HG02642 (cell line): ENCODE results near the gene SYCE3.
"Not testable (repeated sequence)": the region's sequence is repeated elsewhere in the genome, so short reads cannot be mapped to it uniquely, and the experiment has no call there.

Experiments used
- ATAC-seq: cut with Tn5 transposase; IDR thresholded peaks from one replicate; pipeline ENCODE4 v1.9.1; 2021; ENCODE audit warnings: mild to moderate bottlenecking; ENCODE audit not compliant: unreplicated experiment, poor library complexity

SYCE3 gene

DNA sequence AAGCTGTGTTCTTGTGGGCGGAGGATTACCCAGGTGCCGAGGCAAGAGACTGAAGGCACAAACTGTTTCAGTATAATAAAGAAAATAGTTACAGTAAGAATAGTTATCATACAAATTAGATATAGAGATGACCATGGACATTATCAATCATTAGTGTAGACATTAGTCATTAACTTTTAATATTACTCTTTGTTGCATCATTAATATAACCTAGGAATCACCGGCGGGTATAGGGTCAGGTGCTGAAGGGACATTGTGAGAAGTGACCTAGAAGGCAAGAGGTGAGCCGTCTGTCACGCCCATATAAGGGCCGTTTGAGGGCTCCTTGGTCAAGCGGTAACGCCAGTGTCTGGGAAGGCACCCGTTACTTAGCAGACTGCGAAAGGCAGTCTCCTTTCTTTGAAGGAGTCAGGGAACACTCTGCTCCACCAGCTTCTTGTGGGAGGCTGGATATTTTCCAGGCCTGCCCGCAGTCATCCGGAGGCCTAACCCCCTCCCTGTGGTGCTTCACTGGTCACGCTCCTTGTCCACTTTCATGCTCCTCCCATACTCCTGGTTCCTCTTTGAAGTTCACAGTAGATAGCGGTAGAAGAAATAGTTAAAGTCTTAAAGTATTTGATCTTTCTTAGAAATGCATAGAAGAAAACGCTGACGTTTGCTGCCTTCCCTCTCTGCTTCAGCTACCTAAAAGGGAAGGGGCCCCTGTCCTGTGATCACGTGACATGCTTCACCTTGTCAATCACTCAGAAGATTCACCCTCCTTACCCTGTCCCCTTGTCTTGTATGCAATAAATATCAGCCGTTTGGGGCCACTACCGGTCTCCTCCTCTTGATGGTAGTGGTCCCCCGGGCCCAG is 28.6 kb downstream of the SYCE3 start:
- not testable (repeated sequence) for ATAC-seq

DNA sequence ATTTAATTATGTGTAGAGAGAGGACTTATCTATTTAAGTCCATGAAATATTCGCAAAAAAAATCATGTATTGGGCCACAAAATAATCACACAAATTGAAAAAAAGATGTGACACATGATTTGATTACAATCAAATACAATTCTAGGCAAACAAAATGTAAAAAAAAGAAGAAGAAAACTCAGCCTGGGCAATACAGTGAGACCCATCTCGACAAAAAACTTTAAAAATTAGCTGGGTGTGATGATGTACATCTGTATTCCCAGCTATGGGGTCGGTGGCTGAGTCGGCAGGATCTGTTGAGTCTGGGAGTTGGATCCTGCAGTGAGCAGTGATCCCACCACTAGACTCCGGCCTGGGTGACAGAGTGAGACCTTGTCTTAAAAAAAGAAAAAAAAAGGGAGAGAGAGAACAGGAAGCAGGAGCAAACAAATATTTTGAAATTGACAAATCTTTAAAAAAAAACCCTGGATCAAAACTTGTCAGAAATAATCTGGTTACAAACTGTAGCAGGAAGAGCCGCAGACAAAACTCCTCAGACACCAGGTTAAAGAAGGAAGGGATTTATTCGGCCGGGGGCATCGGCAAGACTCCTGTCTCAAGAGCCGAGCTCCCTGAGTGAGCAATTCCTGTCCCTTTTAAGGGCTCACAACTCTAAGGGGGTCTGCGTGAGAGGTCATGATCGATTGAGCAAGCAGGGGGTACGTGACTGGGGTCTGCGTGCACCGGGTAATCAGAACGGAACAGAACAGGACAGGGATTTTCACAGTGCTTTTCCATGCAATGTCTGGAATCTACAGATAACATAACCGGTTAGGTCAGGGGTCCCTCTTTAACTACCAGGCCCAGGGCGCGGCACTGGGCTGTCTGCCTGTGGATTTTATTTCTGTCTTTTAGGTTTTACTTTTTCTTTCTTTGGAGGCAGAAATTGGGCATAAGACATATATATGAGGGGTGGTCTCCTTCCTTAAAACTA is 29.6 kb downstream of the SYCE3 start:
- no peak for ATAC-seq

DNA sequence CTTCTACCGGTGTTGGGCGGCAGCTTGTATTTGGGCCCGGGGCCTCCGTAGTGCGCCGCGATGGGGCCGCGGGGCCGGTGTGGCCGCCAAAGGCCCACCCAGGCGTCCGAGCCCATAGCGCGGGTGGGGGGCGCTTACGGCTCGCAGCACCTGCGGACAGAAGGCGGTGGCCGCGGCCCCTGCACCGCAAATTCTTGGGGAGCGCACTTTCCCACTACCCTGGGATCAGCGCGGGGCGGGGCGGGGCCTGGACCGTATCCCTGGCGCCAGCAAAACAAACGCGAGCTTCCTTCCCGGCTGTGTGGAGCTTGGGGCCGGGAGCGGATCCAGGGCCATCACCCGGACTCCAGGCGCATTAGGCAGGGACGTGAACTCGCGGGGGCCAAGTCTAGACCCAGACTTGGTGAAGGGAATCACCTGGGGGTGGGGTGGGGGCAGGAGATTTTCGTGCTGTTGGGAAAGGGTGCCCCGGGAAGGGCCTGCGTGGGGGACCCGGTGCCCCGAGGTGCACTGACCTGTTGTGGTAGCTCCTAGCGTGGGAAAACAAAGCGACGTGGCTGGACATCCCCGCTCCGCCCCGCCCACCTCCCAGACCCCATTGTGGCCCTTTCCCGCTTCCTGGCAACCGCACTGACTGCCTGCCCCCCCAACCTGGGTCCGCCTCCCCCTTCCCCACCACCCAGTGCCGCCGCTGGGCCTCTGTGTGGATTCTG is 30.6 kb downstream of the SYCE3 start:
- ATAC-seq = no peak

DNA sequence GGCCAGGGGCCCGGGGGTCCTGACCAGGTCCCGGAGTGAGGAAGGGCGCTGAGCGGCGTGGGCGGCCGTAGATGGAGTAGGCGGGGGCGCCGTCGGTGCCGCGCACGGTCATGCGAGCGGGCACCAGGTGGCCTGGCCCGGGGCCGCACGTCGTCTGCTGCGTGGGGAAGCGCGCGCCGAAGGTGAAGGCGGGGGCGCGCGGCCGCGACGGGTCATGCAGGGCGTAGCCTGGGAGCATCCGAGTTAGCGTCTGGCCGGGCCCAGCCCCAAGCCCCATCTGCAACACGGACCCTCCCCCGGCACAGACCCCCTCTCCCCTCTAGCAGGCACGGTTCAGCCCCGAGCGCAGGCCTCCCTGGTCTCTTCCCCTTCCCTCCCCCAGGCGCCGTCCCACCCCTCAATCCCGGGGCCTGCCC is 31.2 kb downstream of the SYCE3 start:
- ATAC-seq = peak; percentile 30

DNA sequence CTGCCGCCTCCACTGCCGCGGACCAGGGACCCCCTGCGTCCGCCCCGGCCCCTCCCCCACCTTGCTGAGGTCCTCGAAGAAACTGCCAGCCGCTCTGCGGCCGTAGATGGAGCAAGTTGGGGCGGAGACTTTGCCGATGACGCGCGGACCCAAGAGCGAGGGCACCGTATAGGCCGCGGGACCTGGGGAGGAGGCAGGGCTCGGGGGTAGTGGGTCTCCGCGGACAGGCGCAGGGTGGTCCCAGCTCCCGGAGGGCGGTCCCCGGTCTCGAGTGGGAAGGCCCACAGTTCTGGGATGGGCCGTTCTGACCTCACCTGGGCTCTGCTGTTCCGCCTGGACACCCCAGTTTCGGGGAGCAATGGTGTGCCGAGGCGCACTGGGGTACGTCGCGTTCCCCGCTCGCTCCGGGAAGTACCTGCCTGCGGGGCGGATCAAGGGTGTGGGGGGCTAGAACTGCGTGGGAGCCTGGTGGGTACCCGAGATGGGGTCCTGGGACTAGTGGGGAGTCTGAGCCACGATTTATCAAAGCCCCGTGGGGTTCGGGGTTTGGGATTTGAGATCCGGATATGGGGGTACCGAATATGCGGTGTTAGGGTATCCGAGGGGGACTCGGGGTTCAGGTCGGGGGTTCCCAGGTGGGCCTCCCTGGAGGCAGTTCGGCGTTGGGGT is 31.7 kb downstream of the SYCE3 start:
- ATAC-seq = peak; percentile 20

DNA sequence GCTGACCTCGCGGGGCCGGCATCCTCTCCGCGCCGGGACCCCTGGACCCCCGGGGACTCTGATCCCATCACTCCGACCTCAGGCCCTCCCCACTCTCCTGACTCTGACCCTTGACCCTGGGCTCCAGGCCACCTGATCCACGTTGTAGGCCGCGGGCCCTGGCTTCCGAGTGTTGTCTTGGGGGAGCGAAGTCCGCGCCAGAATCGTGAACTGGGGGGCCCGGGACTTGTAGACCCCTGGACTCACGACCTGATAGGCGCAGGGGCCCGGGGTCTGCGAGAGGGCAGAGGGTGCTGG is 32.2 kb downstream of the SYCE3 start:
- ATAC-seq = peak; percentile 0

DNA sequence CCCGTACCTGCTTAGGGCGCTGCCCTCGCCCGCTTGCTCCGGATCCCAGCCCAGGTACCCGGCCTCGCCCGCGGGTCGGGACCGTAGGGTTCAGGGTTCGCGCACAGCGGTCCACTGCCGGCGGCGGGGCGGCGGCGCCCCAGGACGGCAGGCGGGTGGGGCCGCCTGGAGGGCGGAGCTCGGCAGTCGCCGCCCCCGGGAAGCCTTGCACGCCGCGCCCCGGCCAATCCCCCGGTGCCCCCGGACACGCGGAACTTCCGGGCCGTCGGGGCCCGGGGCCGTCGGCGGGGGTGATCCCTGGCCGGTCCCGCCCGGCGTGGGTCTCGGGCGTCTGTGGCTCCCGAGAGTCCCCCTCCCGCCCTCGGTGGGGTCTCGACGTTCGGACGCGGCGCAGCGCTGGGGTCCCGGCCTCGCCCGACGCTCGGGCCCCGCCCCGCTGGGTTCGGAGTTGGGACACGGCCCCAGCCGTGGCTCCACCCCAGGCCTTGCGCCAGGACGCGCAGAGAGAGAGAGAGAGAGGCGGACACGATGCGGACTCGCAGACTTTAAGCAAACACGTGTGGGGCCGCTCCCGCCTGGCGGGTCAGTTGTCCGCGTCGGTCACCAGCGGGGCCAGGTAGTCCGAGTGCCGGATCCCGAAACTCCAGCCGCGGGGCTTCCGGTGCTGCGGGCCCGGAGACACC is 32.7 kb downstream of the SYCE3 start, which contains the start of gene TYMP:
TSS of gene TYMP (minus strand) at position 116 of the 683 bp plus-strand sequence. CDS start 303 bp downstream, outside the sequence.
- ATAC-seq = peak; percentile 25

DNA sequence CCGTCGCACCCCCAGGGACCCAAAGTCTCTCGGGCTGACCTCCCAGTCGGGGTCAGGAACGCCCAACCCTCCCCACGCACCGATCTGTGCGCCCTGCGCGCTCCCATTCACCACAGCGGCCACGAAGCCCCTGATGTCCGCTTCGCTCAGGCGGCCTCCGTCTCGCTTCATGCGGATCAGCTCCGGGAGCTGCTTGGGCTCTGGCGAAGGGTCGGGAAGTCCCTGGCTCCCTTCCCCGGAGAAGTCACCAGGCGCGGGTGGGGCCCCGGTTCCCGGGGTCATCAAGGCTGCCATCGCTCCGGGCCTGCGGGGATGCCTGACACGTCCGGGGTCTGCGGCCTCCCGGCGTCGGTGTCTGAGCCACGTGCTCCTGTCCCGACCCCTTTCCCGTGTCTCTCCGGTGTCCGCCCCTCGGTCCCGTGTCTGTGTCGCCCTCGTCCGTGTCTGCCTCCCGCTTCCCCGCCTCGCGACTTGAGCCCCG is 33.3 kb downstream of the SYCE3 start:
- ATAC-seq = no peak

DNA sequence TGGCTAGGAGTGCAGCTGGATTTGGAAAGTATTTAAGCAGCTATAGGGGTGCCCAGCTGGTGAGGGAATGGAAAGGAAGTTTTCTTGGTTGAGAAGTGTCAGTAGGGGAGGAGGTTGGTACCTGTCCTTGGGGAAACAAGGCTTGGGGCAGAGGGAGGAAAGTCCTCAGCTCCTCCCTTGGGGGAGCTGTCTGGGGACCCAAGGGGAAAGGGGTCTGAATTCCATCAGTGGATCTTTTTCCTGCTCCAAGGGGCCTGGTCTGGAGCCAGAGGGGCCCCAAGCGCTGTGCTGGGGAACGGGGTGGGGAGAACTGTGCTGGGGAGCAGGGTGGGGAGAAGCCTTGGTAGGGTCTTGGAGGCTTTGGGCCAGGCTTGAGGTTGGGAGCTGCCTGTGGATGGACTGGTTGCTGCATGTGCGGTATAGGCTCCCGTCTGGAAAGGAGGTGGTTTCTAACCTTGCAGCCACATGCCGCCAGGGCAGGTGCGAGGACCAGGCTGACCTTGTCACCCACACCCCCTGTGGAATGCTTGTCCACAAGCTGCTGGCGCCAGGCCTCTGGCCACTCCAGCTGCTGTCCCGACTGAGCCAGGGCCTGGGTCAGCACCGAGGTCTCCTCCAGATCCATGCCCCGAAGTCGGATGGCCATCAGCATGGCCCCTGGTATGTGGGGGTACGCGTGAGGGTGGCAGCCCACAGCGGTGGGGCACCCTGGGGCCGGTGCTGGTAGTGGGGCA is 33.9 kb downstream of the SYCE3 start:
- no peak for ATAC-seq

DNA sequence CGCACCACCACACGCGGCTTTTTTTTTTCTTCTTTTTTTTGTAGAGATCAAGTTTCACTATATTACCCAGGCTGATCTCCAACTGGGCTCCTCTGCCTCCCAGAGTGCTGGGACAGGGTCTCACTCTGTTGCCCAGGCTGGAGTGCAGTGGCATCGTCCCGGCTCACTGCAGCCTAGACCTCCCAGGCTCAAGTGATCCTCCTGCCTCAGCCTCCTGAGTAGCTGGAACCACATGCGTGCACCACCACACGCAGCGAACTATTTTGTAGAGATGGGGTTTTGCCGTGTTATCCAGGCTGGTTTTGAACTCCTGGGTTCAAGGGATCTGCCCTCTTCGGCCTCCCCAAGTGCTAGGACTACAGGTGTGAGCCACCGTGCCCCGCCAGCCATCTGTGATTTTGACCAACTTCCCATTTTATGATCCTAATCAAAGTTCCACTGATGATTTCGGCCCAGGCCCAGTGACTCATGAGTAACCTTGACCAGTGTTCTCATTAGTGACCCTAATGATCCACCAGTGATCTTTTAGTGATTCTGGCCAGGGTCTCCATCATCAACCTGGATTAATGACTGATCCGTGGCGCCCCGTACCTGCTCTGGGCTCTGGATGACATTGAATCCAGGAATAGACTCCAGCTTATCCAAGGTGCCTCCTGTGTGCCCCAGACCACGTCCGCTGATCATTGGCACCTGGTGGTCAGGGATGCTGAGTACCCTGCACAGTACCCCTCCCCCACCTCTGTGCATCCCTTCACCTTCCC is 34.6 kb downstream of the SYCE3 start:
- no peak for ATAC-seq

DNA sequence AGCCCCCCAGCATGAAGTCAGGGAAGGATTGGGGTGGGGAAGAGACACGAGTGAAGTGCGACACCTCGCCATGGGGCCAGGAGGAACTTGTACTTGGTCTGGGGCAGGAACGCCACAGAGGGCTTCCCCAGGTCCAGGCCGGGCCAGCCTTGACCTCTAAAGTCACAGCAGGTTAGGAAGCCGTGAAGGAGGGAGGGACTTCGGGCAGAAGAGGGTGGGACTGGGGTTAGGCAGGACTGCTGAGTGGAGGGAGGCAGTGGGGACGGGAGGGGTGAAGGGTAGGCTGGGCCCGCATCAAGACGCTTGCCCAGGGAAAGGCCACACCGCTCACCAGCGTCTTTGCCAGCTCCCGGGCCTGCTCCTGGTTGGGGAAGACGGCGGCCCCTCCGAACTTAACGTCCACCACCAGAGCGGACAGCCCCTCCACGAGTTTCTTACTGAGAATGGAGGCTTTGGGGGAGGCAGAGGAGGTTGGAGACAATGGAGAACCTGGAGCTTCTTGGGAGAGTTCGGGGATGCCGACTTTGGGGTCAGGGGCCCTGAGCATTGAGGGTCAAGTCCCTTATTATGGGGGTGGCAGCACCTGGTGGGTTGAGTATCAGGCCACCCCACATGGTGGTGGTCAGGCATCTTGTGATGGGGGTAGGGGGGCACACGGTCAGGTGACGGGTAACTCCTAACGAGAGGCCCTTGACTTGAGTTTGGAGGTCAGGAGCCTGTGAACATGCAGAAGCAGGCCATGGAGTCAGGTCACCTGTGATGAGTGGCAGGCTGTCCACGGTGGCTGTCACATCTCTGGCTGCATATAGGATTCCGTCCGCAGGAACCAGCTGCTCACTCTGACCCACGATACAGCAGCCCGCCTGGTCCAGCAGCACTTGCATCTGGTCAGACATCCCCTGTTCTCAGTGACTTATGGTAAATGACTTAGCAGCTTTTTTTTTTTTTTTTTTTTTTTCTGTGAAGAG is 35.6 kb downstream of the SYCE3 start:
- ATAC-seq = no peak

DNA sequence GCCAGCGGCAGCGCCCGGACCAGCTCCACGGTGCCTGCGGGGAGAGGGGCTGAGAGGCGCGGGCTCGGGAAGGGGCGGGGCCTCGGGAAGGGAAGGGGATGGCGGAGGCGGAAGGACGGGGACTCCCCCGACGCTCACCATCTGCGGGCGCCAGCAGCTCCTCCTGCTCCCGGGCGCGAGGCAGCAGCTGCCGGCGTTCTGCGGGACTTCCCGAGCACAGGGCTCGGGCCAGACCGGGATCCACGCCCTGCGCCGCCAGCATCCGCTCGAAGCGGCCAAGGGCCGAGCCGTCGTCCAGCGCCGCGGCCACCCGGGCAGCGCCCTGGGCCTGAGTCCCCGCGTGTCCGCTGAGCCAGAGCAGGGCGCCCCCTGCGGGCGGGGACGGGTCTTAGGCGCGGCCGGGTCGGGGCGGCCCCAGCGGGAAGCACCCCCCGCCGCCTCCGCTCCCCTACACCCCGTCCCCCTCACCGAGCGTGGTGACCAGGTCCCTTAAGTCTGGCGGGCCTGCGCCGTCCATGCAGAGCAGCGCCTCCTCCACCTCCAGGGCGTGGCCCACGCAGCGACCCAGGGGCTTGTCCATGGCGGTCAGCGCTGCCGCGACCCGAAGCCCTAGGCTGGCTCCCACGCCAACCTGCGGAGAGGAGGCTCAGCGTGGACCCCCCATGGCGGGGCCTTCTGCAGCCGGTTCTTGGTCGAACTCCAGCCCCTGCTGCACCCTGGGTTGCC is 36.4 kb downstream of the SYCE3 start:
- peak; percentile 37 for ATAC-seq

DNA sequence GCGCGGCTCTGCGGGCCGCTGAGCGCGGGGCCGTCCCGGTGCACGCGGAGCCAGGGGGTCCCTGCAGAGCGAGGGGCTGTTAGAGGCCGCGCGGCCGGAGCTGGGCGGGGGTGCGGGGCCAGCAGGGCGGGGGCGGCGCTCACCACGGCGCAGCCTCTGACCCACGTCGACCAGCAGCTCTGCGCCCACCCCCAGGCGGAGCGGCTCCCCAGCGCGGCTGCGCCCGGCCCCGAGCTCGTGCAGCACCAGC is 36.9 kb downstream of the SYCE3 start:
- ATAC-seq = no peak

DNA sequence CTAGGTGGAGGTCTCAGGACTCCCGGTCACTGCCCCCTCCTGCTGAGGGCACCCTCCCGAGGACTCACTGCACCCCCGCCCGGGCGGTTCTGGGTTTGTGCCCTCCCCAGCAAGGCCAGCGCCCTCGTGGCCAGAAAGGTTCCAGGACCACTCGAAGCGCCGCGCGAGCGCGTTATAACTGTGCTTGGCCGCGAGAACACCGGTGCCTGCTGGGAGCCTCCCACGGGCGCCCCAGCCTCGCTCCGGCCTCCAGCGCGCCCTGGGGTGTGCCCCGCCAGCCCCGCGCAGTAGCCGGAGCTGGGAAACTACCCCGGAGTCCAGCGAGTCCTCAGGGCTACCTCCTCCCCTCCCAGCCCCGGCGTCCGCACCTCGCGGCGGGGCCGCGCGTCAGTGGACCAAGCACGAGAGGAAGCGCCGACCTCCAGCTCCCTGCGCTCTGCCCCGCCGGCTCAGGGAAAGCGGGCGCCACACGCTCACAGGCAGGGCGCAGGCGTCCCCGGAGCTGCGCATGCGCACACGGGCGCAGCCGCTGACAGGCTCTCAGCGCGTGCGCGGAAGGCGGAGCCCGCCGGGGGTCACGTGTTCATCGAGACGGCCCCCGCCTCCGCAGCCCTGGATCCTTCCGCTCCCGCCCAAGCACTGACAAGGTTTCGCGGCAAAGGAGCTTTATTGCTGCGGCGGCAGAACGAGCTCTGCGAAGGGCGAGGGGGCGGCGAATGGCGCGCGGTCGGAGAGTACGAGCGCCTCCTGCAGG is 37.4 kb downstream of the SYCE3 start, which contains the start of gene SCO2:
TSS of gene SCO2 (minus strand) at position 495 of the 754 bp plus-strand sequence. CDS start 1,187 bp downstream, outside the sequence.
- peak; percentile 41 for ATAC-seq

DNA sequence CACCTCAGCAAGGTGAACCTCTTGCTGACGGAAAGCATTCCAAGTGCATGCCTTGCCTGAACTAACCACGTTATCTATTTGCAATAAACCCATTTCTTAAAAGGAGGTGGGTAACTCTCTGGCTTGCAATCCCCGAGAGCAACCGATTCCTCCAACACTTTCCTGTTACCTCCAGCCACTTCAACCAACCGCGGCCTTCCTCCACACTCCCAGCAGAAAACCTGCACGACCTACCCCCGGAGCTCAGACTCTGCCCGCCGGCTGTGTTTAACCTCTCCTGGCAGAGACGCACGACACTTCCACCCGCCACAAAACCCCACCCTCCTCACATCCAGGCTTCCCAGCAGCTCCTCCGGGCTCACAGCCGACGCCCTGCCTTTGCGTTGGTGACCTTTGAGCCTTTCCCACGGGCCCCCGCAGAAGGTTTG is 38.0 kb downstream of the SYCE3 start:
- ATAC-seq = no peak
